GM13977 (cell line): Measurements from ENCODE around the gene UQCR10.
"Not testable (repeated sequence)": the region's sequence is repeated elsewhere in the genome, so short reads cannot be mapped to it uniquely, and the experiment has no call there.

Experiments used
- DNase-seq: peaks from one replicate; pipeline ENCODE4 v3.0.0; 2012; ENCODE audit warnings: low spot score
- CTCF ChIP-seq: IDR thresholded peaks from 2 replicates; pipeline ENCODE4 v1.5.1; 2012; ENCODE audit warnings: mild to moderate bottlenecking, control low read depth; ENCODE audit not compliant: insufficient read depth; ENCODE audit errors: extremely low read depth, missing control alignments
- in situ Hi-C: fragments of 300-500 bp; cut with MboI; formaldehyde crosslinking; loops from one replicate; pipeline ENCODE4 v1.12.0; 2022; ENCODE audit warnings: low sequenced_read_pairs, low pct_unique_long_range_greater_than_20kb, mixed read lengths, inconsistent platforms; ENCODE audit not compliant: unreplicated experiment

The UQCR10 gene

GRCh38 chr22:29751669-29752068 is 15.5 kb upstream of the UQCR10 start:
- DNase-seq: no peak
- TF ChIP-seq CTCF: no peak
- in situ Hi-C loops: no loop called here

- in situ Hi-C loops: no loop called here
- no peak for DNase-seq
- no peak for TF ChIP-seq CTCF
Measured at GRCh38 chr22:29753808-29754657, 13.1 kb upstream of the UQCR10 start.

GRCh38 chr22:29754658-29755395 is 12.3 kb upstream of the UQCR10 start:
- DNase-seq, in situ Hi-C loops: not testable (repeated sequence)

- TF ChIP-seq CTCF: no peak
- no peak for DNase-seq
- in situ Hi-C loops: no loop called here
Measured at GRCh38 chr22:29755889-29756288, 11.3 kb upstream of the UQCR10 start.

- no peak for DNase-seq
- in situ Hi-C loops: no loop called here
- no peak for TF ChIP-seq CTCF
Measured at GRCh38 chr22:29756341-29756740, 10.8 kb upstream of the UQCR10 start.

GRCh38 chr22:29757096-29757495 is 10.1 kb upstream of the UQCR10 start:
- in situ Hi-C loops: no loop called here
- no peak for DNase-seq
- no peak for TF ChIP-seq CTCF

- no peak for DNase-seq
- in situ Hi-C loops: no loop called here
- no peak for TF ChIP-seq CTCF
Measured at GRCh38 chr22:29758068-29758622, 9.0 kb upstream of the UQCR10 start.
